Measurements from ENCODE around the gene NECTIN1.

Gene NECTIN1

DNA sequence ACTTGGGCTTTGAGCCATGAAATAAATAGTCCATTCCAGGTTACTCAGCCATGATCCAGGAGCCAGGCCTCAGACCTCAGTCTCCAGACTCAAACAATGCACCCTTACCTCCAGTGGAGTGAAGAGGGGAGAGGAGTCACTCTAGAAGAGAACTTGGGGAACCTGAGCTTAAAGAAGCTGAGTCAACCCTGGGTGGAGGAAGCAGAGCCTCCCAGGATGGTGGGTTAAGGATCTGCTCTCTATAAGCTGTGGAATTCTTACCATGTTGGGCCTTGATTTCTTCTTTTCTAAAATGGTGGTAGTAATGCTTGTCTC, 113.2 kb downstream of the NECTIN1 start:
- peak; percentile 6 to 39 (median 32) for DNase-seq

- DNase-seq = peak; percentile 62 to 86 (median 74)
Measured at GRCh38 chr11:119615003-119615881, 113.8 kb downstream of the NECTIN1 start.

GRCh38 chr11:119614222-119615002, 114.6 kb downstream of the NECTIN1 start:
- DNase-seq = no peak

DNA sequence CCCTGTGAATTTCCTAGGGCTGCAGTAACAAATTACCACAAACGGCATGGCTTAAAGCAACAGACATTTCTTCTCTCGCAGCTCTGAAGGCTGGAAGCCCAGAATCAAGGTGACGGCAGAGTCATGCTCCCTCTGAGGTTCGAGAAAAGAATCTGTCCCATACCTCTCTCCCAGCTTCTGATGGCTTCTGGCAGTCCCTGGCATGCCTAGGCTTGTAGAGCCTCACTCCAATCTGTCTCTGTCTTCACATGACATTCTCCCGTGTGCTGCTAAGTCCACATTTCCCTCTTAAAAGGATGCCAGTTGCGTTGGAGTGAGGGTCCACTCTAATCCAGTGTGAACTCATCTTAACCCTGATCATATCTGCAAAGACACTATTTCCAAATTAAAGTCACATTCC, 116.2 kb downstream of the NECTIN1 start:
- no peak for DNase-seq

DNA sequence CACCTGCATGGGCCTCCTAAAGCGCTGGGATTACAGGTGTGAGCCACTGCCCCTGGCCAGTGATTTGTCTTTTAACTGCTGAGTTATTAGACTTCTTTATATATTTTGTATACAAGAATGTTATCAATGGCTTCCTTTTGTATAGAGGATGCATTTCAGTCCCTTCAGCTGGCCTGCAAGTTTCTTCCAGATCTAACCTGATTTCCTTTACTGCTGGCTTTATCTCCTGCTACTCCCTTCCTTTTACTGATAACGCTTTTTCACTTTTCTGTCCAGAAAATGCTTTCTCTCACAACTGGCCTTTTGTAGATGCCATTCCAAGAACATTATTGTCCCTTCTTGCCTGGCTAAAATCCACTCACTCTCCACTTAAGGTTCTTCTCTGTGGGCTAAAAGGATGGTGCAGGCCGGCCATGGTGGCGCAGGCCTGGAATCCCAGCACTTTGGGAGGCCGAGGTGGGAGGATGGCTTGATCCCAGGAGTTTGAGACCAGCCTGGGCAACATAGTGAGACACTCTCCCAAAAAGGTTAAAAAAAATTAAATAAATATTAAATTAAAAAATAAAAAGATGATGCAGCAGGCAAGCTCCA, 118.1 kb downstream of the NECTIN1 start:
- DNase-seq = no peak

GRCh38 chr11:119608781-119609180, 120.2 kb downstream of the NECTIN1 start:
- DNase-seq = no peak

DNA sequence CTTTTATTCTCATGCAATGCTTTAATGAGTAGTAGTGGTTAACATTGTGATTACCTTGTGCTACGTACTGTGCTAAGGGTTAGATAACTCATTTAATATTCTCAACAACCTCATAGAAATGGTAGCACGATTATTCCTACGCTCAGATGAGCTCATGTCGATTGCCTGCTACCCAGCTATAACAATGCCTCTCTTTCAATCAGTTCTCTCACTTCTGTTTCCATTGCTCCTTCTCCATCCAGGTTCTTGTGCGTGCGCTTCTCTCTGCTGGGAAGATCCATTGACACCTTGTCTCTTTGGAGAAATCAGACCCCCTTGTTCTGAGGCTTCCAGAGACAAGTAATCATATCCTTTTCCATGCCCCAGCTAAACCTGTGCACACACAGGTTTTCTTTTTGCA, 120.8 kb downstream of the NECTIN1 start:
- DNase-seq = no peak

GRCh38 chr11:119607726-119608125, 121.3 kb downstream of the NECTIN1 start:
- no peak for DNase-seq

DNA sequence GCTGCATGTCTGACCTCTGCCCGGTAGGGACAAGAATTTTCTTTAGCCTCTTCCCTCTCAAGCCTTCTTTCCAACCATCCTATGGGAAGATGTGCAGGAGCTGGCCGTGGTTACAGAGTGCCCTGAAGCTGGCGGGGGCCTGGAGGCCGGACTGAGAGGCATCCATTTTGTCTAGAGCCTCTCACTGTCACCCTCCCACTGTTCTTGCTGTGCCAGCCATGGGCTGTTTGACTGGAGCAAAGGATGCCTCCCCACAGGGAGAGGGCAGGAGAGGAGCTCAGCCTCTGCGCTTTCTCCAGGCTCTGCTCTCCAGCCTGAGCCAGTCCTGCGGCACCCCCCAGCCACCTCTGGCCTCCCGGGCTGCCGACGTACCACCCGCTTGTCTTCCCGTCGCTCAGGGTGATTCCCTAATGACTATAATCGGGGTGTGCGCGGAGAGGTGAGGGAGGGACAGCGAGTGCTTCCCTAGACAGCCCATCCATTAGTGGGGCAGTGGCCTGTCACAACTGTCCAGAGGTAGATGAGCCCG, 123.8 kb downstream of the NECTIN1 start:
- DNase-seq = no peak

DNA sequence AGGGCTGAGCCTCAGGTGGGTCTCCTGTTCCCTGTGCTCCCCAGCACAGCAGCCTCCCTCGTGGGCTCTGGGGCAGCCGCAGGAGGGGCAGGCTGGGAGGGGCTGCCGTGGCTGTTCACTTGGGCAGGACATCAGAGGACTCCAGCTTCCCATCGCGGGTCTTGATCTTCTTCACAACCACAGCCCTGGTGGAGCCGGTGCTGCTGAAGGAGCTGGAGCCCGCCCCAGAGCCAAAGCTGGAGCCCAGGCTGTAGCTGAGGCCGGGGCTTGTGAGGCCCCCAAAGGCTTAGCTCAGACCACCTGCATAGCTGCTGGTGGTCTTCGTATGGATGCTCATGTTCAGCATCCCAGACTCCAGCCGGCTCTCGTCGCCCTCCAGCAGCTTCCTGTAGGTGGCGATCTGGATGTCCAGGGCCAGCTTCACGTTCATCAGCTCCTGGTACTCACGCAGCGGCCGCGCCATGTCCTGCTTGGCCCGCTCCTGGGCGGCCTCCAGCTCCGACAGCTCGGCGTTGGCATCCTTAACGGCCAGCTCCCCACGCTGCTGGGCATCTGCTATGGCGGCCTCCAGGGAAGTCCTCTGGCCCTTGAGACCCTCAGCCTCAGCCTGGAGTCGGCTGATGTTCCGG, 126.1 kb downstream of the NECTIN1 start:
- no peak for DNase-seq

- DNase-seq = no peak
Measured at GRCh38 chr11:119599864-119600541, 129.0 kb downstream of the NECTIN1 start.

- DNase-seq = peak; percentile 48 to 67 (median 62)
Measured at GRCh38 chr11:119595941-119596340, 133.1 kb downstream of the NECTIN1 start.

DNA sequence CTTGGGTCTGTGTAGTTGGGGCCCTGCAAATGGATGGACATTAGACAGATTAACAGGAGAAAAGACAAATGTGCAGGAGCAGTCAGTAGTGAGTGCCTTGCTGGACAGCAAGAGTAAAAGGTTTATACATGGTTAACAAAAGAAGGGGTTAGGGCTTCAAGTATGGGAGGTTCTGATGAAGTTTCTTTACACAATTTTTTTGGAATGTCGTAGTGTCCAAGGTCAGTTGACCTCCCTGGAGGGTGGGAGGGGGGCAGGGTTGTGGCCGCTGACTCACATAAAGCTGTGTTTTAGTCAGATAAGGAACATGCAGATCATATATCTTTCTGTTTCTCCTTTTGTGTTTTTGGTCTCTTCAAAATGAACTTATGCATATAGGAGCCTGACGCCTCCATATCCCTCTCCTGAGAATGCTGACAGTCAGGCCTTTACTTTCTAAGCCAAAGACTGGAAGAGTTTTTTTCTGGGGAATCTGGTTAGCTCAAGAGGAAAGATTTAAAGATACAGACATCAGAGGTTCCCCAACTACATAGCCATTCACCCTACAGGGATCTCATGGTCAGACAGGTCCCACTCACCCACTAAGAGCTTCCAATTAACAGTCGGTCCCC, 134.3 kb downstream of the NECTIN1 start:
- DNase-seq = peak; percentile 75 to 83 (median 82)

- peak in 1 of 4 experiments; percentile 26 for DNase-seq
Measured at GRCh38 chr11:119593346-119593745, 135.7 kb downstream of the NECTIN1 start.

DNA sequence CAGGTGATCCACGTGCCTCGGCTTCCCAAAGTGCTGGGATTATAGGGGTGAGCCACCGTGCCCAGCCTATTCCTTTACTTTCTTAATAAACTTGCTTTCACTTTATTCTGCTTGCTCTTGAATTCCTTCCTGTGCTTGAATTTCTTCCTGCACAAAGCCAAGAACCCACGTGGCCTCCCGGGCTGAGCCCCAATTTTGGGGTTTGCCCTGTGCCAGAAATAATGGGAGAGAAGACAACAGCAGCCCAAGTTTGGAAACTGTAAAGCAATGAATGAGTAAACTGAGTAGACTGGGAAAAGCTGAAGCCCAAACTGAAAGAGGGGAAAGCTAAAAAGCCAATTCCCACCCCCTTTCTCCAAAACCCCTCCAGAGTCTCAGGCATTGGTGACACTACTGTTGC, 136.4 kb downstream of the NECTIN1 start:
- DNase-seq = no peak

DNA sequence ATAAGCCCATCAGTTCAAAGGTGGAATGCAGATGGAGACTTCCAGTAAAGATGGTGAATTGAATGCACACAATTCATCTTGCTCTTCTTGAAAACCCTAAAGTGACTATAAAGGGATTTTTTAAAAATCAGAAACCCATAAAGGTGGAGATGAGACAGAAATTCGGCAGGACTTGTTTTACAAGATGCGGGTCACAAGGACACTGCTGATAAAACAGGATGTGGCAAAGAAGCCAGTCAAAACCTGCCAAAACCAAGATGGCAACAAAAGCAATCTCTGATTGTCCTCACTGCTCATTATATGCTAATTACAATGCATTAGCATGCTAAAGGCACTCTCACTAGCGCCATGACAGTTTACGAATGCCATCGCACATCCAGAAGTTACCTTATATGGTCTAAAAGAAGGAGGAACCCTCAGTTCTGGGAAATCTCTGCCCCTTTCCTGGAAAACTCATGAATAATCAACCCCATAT, 137.1 kb downstream of the NECTIN1 start:
- DNase-seq = no peak

DNA sequence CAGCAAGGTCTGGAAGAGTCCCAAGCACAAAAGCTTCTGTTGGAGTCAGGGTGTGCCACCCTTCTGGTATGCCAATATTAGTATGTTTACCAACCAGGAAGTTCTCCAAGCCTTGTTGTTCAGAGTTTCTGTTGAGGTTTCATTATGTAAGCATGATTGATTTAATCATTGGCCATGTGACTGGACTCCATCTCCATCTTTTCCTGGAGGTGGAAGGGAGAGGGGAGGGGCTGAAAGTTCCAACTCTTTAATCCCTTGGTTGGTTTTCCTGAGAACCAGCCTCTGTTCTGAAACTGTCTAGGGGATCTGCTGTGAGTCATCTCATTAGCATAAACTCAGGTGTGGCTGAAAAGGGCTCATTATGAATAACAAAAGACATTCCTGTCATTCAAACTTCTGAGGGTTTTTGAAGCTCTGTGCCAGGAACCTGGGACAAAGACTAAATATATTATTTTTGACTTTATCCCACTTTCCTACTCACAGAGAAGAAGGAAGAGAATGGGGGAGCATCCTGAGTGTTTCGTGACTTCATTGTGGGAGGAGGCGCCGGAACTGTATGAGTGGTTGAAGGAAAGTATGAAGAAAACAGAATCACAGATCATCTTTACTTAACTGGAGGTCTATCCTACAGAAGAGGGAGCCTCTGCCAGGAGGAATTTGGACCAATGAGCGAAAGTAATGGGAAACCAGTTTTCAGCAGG, 138.2 kb downstream of the NECTIN1 start:
- DNase-seq = peak in 3 of 4 experiments; percentile 18 to 47 (median 38)

- DNase-seq = no peak
Measured at GRCh38 chr11:119589001-119589400, 140.0 kb downstream of the NECTIN1 start.
